GM18867 (cell line): ENCODE data around the gene GRK6.

Experiments
- ATAC-seq: cut with Tn5 transposase; IDR thresholded peaks from one replicate; pipeline ENCODE4 v1.9.1; 2021; ENCODE audit warnings: mild to moderate bottlenecking, moderate library complexity; ENCODE audit not compliant: unreplicated experiment

GRK6 gene

DNA sequence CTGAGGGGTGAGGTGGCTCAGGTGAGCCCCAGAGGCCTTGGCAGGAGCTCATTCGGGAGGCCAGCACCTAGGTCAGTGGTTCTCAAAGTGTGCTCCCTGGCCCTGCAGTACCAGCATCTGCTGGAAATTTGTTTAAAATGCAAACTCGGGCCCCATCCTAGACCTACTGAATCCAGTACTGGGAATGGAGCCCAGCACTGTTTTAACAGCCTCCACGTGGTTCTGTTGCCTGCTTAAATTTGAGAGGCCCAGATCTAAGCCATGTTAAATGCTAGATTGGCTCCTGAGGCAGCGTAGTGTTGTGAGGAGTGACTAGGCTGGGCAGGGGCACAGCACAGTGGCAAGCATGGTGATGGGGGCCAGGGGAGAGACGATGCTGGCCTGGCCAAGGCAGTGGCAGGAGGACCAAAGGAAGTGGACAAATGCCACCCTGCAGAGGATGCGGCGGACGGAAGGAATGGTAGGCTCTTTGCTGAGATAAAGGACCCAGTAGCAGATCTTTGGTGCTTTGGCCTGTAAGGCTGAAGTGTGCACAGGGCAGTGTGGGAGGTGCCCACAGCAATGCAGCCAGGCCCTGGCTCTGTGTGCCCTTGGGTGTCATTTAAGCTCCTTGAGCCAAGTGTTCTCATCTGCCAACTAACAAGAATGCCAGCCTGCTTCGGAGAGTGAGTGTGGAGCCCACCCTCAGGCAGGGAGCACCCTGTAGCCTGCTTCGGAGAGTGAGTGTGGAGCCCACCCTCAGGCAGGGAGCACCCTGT is 24.4 kb downstream of the GRK6 start:
- no peak for ATAC-seq

DNA sequence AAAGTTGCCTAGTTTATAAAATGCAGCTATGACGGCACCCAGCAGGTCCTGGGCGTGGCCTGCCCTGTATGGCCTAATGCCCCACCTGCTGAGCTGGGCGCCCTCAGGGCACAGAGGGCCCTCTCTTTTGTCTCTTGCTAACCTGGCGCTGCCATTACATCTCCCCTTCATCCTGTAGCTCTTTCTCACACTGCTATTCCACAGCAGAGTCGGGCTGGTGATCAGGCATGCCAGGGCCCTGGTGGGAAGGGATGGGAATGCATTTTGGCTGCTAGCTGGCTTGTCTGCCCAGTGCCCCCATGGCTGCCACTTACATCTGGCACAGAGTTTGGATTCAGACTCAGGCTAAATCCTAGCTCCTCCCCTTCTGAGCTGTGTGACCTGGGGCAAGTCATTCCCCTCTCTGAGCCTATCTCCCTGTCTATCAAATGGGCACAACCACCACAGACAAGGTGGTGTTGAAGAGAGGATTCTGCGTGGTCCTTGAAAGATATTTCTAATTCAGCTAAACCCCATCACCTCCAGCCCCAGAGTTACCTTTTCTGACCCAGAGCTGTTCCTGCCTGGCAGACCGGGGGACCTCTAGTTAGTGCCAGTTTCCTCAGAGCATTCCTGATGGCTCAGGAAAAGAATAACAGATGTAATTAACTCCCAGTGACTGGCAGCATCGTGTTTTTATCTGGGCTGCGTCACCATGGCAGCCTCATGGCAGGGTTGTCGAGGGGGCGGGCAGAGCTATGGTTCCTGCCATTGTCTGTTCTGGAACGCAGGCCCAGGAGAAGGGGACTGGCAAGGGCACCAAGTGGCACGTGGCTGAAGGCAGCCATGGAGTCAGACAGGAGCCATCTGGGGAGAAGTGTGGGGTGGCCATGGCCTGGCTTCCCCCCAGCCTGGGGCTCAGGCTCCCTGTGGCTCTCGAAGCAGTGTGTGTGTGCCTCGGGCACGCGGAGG is 26.5 kb downstream of the GRK6 start:
- no peak for ATAC-seq

DNA sequence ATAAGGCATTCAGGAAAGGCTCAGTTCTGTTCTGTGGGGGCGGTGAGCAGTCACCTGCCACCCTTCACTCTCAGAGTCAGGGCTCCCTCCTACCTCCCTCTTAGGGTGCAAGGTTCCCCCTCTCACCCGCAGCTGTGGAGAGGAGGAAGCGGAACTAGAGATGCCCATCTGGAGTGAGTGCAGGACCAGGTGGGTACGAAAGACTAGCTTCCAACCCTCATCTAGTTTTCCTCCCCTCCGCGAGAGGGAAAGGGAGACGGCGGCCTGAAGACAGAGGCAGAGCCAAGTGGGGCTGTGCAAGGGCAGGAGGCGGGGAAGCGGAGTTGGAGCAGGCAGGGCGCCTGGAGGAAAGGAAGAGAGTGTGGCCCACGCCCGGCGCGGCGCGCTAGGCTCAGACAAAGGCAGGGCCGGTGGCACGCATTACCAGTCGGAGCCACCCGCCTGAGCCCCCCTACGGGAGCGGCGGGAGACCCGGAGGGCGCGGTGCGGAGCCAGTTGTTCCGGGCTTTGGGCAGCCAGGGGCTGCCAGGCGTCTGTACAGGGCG is 27.4 kb downstream of the GRK6 start:
- peak; percentile 0 for ATAC-seq

DNA sequence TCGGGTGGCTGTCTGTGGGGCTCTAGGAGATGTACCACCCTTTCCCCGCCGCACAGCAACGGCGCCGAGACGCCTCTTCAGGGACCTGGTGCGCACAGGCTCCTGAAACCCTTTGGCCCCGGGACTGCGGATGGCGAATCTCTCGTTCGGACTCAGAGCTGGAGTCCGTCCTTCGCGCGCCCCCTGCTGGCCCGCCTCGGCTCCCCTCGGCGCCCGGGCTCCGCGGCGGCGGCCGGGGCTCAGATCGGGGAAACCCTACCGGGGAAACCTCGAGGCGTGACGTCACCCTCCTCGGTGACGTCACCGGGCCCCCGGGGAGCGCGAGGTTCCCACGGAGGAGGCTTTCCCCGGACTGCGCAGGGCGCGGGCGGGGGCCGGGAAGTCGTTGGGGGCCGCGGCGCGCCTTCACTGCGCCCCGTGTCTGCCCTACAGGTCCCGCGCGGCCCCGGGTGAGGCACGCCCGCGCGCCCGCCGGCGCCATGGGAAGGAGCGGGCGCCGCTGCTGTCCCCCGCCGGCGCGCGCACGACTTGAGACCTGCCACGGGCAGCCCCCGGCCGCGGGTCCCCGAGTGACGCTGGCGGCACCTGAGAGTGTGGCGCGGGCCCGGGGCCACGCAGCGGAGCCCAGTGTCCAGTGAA is 28.0 kb downstream of the GRK6 start:
- peak; percentile 48 for ATAC-seq

DNA sequence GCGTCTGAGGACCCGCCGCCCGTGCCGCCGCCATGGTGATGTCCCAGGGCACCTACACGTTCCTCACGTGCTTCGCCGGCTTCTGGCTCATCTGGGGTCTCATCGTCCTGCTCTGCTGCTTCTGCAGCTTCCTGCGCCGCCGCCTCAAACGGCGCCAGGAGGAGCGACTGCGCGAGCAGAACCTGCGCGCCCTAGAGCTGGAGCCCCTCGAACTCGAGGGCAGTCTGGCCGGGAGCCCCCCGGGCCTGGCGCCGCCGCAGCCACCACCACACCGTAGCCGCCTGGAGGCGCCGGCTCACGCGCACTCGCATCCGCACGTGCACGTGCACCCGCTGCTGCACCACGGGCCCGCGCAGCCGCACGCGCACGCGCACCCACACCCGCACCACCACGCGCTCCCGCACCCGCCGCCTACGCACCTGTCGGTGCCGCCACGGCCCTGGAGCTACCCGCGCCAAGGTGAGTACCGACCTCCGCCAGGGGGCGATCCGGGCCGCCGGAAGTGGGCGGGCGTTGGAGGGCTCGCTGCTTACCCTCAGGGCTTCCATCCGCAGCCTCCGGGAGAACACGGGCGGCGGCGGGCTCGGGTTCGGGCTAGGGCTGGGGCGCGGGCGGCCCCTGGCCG is 28.7 kb downstream of the GRK6 start:
- peak; percentile 50 for ATAC-seq

DNA sequence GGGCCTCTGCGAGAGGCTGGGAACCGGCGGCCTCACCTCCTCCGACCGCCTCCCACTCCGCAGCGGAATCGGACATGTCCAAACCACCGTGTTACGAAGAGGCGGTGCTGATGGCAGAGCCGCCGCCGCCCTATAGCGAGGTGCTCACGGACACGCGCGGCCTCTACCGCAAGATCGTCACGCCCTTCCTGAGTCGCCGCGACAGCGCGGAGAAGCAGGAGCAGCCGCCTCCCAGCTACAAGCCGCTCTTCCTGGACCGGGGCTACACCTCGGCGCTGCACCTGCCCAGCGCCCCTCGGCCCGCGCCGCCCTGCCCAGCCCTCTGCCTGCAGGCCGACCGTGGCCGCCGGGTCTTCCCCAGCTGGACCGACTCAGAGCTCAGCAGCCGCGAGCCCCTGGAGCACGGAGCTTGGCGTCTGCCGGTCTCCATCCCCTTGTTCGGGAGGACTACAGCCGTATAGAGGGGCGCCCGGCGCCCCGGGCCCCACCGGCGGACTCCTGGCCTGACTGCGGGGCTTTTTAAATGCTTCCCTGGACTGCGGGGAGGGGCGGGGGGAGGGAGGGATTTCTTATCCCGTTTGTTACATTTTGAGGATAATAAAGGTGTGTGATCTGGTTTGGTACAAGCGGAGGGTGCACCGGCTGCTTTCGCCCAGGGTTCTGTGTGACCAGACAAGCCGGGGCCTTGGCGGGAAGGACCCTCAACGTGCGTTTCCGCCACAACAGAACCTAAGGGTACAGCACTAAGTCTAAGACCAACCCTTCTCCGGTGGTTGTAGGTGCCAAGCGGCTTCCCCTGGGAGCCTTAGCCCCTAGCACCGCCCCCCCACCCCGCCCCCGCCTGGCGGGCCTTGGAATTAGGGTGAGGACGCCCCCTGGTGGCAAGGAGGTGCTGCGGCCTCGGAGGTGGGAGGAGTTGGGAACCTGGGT is 29.4 kb downstream of the GRK6 start:
- peak; percentile 18 for ATAC-seq

DNA sequence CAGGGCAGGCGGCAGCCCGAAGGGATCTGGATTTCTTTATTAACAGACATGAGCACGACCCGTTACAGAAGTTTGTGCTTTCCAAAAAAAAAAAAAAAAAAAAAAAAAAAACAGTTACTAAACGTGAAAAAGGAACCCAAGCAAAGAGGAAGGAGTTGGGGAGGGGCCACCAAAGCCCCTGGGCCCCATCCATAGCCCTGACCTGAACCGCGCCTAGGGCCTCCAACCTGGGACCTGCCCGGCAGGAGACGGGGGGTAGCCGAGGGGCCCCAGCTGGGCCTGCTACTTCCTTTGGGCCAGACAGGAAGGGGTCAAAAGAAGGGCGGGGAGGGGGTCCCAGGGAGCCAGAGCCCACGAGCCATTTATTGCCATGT is 30.1 kb downstream of the GRK6 start:
- no peak for ATAC-seq

DNA sequence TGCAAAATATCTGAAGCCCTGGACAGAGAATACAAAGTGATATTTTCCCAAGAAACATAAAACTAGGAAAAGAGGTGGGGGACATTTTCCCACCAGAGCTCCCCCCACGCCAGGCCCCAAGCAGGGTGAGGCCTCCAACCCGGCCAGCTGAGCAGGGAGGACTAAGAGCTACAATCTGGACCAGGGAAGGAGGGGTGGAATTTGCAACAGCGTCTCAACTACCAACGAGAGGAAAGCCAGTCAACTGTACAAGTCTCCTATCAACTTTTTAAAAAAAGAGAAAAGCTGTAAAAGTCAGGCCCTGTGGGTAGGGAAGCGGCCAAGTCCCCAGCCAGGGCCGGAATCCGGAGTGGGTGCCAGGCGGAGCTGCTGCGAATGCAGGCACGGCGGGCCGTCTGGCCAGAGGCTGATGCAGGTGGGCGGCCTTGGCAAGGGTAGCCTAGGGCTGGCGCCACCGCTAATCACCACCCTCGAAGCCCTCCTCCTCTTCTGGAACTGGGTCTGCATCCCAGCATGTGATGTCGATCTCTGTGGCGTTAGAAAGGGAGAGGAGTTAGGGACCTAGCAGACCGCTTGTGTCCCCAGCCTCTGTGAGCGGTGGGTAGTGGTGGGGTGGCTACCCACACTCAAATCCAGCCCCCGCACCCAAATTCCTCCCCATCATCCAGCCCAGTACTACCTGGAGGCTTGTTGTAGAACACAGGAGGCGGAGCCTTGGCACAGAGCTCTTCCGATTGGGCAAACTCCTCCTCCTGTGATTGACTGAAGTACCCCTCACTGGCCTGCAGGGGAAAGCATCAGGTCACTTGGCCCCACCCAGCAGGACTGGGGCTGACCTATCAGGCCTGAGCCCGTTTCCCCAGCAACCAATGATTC is 30.7 kb downstream of the GRK6 start:
- ATAC-seq: peak; percentile 44

DNA sequence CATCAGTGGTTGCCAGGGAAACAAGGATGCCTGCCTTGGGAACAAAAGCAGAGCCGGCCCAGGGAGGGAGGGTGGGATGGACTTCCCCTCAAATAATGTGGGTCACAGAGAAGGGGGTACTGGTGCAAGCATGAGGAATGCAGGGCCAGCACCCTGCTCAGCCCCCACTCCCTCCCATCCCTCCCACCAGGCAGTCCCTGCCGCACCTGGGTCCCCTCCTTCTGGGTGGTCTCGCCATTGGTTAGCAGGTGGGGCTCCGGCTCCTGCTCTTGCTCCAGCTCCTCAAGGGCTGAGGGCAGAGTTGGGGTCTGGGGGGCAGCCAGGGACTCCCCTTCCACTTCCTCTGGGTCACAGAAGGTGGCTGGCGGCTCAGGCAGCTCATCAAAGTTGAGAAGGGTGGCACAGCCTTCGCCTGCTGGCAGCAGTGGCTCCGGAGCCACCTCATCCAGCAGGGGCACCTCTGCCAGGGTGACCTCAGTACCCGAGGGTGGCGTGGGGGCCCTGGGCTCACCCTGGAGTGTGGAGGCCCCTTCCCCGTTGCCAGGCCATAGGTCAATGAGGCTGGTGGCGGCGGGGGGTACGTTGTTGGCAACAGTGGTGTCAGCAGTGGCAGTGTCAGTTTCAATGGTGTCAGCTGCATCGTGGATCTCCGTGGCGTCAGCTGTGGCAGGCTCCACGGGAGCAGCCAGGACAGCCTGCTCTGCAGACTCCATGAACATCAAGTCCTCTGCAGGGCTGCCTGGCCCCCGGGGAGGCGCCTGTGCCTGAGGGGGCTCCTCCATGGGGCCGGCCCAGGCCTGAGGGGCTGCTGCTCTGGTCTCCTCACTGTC is 31.6 kb downstream of the GRK6 start:
- ATAC-seq: no peak

DNA sequence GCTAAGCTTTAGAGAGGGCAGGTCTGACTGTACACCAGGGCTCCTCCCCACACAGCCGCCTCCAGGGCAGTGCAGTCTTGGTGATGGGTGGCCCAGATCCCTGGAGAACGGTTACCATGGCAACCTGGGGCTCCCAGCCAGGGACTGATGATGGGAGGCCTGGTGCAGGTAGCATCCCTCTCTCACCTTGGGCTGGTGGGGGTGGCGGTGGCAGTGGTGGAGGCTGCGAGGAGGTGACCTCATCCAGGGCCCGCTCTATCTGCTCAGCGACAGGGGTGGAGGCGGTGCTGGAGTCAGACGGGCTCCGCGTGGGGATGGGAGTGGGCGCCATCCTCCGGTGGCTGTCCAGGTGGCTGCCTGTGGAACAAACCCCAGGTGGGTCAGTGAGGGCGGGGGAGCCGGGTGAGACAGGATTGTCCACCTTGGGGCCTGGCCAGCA is 32.5 kb downstream of the GRK6 start:
- no peak for ATAC-seq

DNA sequence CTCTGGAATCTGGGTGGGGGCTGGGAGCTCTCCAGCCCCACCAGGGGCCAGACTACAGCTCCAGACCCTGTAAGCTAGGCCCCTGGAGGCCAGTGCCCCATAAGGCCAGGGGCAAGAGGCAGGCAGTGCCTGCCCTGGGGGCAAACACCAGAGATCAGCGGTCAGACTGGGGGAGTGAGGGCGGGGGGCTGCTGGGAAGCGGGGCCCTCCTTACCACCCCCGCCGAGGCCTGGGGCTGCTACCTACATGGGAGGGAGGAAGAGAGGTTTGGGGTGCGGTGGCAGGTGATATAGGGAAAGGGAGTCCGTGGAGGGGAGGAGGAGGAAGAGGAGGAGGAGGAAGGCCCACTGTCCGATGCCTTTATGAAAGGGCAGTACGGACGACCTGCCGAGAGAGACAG is 32.9 kb downstream of the GRK6 start:
- no peak for ATAC-seq

DNA sequence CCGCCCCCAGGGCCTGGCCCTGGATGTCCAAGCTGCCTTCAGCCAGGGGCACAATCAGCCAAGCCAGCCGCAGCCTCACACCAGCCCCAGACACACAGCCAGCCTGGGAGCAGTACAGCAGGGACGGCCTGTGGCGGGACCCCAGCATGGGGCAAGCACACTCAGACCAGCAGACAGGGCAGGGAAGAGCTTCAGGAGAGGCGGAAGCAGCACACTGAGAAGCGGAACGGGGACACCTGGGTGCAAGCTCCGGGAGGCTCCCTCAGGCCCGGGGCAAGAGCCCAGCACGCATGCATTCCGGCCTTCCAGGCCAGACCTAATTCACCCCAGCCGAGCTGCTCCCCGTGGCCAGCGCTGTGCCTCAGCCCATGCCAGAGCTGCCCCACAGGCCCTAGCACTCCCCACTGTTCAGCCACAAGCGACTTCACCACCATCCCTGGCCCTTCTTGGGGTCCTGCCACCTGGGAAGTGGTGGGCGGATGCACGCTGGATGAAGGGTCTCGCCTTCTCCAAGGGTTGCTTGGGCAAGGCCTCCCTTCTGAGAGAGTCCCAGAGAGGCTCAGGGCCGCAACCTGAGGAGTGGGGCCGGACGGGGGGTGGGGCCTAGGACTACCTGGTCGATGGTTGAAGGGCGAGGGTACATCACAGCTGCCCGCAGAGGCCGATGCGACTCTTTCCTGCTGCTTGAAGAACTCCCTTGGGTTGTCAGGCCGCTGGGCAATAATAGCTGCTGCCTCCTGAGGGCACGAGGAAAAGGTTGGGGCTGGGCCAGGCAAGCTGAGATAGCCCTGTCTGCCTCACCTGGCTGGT is 33.5 kb downstream of the GRK6 start:
- no peak for ATAC-seq

DNA sequence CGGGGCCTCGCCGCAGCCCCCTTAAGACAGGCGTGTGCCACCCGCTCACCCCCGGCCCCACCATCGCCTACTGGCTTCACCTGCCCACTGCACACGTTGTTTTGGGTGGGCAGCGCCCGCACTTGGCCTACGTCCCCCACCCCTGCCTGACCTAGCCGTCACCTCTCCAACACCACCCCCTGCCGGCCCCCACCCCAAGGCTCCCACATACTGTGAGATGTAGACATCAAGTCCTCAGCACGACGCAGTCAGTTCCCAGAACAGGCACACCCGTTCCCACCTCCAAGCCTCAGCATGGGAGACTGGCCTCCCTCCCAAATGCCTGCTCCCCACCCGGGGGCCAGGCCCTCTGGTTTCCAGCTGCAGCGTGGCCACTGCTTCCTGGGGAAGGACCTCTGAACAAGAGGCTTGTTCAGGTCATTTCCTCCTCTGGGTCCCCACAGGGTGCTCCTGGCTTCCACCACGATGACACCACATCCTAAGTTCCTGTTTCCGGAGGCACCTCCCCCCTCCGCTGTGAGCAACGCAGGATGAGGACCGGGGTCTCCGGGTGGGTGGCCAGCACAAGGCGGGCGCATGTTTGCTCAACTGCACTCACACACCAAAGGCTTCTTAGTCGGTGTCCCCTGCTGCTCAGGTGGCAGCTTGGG is 35.7 kb downstream of the GRK6 start:
- ATAC-seq: no peak

DNA sequence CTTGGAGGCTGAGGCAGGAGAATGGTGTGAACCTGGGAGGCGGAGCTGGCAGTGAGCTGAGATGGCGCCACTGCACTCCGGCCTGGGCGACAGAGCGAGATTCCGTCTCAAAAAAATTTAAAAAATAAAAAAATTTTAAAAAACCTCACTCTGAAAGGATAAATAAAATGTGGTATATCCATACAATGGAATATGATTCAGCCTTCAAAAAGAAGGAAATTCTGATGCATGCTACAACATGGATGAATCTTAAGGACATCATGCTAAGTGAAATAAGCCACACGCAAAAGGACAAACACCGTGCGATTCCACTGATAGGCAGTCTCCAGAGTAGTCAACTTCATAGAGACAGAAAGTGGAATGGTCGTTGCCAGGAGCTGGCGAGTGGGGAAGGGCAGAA is 38.6 kb downstream of the GRK6 start:
- ATAC-seq: no peak

DNA sequence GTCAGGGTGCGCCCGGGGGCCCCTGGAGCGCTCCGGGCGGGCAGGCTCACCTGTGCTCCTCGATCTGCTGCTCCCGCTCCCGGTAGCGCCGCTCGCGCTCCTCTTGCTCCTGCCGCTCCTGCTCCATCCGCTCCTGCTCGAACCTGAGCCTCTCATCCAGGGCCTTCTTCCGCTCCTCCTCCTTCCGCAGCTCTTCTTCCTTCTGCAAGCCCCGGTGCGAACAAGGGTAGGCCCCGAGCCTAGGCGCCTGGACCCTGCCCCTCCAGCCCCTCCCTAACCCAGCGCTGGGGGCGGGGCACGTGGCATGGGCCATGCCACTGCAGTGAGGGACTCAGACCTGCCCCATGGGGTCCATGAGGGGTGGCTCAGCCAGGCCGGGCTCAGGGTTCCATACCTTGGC is 40.4 kb downstream of the GRK6 start:
- ATAC-seq: no peak

DNA sequence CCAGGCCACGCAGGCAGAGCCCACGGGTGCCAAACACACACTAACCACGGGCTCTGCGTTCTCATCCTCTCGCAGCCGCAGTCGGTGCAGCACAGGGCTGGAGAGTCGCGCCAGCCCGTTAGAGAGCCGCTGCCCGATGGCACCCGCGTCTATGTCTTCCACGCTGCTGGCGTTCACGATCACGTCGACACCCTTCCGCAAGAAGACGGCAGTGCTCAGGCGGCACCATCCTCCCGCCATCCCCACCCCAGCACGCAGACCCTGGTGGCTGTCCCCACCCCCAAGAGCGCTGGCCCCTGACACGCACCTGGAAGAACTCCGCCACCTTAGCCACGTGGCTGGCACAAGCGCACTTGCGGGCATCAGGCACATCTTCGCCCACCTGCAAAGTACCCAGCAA is 41.0 kb downstream of the GRK6 start:
- ATAC-seq: no peak

DNA sequence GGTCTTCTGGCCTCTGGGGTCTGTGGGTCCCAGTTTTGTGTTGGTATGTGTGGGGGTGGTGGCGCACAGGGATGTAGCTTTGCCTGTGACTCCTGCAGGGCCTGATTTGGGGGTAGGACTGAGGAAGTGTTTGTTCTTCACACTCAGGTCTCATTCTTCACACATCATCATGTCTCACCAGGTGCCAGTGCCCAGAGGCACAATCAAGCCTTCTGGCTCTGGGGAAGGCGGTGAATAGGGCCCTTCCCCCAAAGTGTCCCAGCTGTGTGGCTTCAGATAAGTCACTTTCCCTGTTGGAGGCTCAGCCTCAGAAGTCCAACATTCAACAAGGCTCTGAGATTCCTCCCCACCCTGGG is 41.8 kb downstream of the GRK6 start:
- no peak for ATAC-seq
